ENCODE results near the gene DOCK11.

DNA sequence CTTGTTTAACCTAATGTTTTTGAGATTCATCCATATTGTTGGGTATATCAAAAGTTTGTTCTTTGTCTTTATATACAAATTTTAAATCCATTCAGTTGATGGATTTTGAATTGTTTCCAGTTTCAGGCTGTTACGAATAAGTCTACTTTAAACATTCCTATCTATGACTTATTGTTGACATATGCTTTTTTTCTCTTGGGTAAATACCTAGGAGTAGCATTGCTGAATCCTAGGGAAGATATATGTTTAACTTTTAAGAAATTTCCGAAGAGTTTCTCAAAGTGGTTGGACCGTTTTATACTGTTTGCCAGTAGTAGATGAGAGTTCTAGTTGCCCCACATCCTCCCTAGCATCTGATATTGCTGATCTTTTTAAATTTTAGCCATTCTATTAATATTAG, 170.9 kb downstream of the DOCK11 start:
- TF ChIP-seq, protein P1, sequence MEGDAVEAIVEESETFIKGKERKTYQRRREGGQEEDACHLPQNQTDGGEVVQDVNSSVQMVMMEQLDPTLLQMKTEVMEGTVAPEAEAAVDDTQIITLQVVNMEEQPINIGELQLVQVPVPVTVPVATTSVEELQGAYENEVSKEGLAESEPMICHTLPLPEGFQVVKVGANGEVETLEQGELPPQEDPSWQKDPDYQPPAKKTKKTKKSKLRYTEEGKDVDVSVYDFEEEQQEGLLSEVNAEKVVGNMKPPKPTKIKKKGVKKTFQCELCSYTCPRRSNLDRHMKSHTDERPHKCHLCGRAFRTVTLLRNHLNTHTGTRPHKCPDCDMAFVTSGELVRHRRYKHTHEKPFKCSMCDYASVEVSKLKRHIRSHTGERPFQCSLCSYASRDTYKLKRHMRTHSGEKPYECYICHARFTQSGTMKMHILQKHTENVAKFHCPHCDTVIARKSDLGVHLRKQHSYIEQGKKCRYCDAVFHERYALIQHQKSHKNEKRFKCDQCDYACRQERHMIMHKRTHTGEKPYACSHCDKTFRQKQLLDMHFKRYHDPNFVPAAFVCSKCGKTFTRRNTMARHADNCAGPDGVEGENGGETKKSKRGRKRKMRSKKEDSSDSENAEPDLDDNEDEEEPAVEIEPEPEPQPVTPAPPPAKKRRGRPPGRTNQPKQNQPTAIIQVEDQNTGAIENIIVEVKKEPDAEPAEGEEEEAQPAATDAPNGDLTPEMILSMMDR (IDR thresholded peaks at IDR 0.05), result no peak
- TF ChIP-seq EZH2 (IDR thresholded peaks at IDR 0.05; ENCODE audit: borderline replicate concordance, insufficient read depth, low read depth, low read length, poor library complexity, severe bottlenecking), result no peak
